Hippocampal formation (tissue), 2 donors: ENCODE measurements around the gene NR2E1.

Source experiments
- DNase-seq, 2 donors: peaks; one replicate each; lab custom pipeline; 2025; lab: John Stamatoyannopoulos, UW

The NR2E1 gene

GRCh38 chr6:108171291-108171917, 5.6 kb downstream of the NR2E1 start:
- no peak for DNase-seq

- no peak for DNase-seq
These were observed 6.2 kb downstream of the NR2E1 start for GRCh38 chr6:108171918-108172516.

GRCh38 chr6:108174371-108175175, 8.8 kb downstream of the NR2E1 start:
- DNase-seq = no peak

GRCh38 chr6:108175176-108175591, 9.4 kb downstream of the NR2E1 start:
- no peak for DNase-seq

GRCh38 chr6:108175592-108176279, 9.9 kb downstream of the NR2E1 start:
- no peak for DNase-seq

- DNase-seq = no peak
These were observed 10.7 kb downstream of the NR2E1 start for GRCh38 chr6:108176281-108177089.

GRCh38 chr6:108179741-108180140, 13.9 kb downstream of the NR2E1 start:
- no peak for DNase-seq

GRCh38 chr6:108180266-108180665, 14.4 kb downstream of the NR2E1 start:
- no peak for DNase-seq

GRCh38 chr6:108180776-108181175, 15.0 kb downstream of the NR2E1 start:
- no peak for DNase-seq

- no peak for DNase-seq
These were observed 20.4 kb downstream of the NR2E1 start for GRCh38 chr6:108186226-108186625.

GRCh38 chr6:108187519-108187918, 21.7 kb downstream of the NR2E1 start:
- no peak for DNase-seq

- no peak for DNase-seq
These were observed 27.3 kb downstream of the NR2E1 start for GRCh38 chr6:108193131-108193530.

GRCh38 chr6:108193835-108194234, 28.0 kb downstream of the NR2E1 start:
- DNase-seq = no peak

- DNase-seq = no peak
These were observed 28.7 kb downstream of the NR2E1 start for GRCh38 chr6:108194503-108194902.

- no peak for DNase-seq
These were observed 29.4 kb downstream of the NR2E1 start for GRCh38 chr6:108195209-108195608.

GRCh38 chr6:108198761-108199498, 33.1 kb downstream of the NR2E1 start:
- DNase-seq = no peak

GRCh38 chr6:108200186-108200585, 34.4 kb downstream of the NR2E1 start:
- no peak for DNase-seq

- DNase-seq = no peak
These were observed 34.8 kb downstream of the NR2E1 start for GRCh38 chr6:108200631-108201030.

GRCh38 chr6:108203189-108204112, 37.6 kb downstream of the NR2E1 start:
- no peak for DNase-seq

GRCh38 chr6:108207013-108207412, 41.2 kb downstream of the NR2E1 start:
- DNase-seq = no peak
